Breast epithelium (tissue), 3 donors: ENCODE results near the gene FHIT.

Experiments used
- CTCF ChIP-seq, 3 donors: fragments of 450-650 bp; IDR thresholded peaks; one replicate each; pipeline ENCODE4 v1.5.1; 2016 to 2017; ENCODE audit warnings: antibody characterized with exemption in 3 of 3, mild to moderate bottlenecking in 3 of 3, moderate library complexity in 3 of 3
- POLR2A ChIP-seq: fragments of 450-650 bp; IDR thresholded peaks from one replicate; pipeline ENCODE4 v1.6.1; 2016; ENCODE audit warnings: antibody characterized with exemption, mild to moderate bottlenecking, moderate library complexity
- POLR2AphosphoS5 ChIP-seq, 3 donors: sonication (generic); formaldehyde crosslinking; IDR thresholded peaks; one replicate each; pipeline ENCODE4 v1.6.1; 2017; ENCODE audit warnings: antibody characterized with exemption in 3 of 3

GRCh38 chr3:59824876-59825275 lies 1426.4 kb downstream of the FHIT start:
- TF ChIP-seq POLR2AphosphoS5 (IDR thresholded peaks at IDR 0.05), result no peak
- TF ChIP-seq CTCF (IDR thresholded peaks at IDR 0.05), result no peak
- no peak for TF ChIP-seq POLR2A
